GM19455 (cell line): ENCODE measurements around the gene SLC2A4RG.

Experiments
- ATAC-seq: cut with Tn5 transposase; IDR thresholded peaks from one replicate; pipeline ENCODE4 v1.9.1; 2021; ENCODE audit not compliant: unreplicated experiment

The SLC2A4RG gene

DNA sequence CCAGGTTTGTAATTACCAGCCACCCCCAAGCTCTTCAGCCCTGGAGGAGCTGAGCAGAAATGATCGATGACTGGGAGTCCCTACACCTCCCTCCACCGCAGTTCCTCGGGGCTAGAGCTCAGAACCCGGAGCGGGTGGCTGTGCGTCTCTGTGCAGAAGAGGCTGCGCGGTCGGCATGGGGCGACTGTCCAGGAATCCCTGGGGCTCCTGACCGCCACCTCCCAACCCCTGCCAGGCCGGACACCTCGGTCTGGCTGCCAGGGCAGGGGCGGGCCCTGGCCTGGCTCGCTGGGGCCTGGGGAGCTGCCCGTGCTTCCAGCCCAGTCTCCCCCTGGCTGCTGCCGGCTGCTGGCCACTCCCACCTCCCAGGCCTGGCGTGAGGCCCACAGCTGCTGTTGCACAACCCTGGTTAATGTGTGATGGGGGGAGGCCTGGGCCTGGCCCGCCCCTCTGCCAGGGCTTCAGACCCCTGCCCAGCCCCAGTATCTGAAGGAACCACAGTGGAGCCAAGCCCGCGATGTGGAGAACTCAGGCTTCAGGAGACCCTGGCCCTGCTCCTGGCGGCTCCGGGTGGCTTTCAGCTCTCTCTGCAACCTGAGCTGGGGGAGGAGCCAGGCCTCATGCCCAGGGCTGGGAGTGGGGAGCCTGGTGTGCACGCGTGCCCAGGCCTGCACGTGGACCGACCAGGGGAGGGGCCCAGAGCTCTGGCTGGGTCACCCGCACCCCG, 1.2 kb downstream of the SLC2A4RG start:
- no peak for ATAC-seq

DNA sequence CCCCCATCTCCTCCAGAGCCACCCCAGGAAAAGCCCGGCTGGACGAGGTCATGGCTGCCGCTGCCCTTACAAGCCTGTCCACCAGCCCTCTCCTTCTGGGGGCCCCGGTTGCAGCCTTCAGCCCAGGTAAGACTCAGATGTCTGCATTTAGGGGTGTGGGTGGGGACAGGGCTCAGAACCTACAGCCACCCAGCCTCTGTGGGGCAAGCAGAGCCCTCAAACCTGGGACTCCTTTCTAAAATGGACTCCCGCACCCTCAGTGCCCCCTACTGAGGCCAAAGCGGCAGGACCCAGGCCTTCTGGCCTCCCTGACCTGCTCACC, 1.7 kb downstream of the SLC2A4RG start:
- no peak for ATAC-seq

DNA sequence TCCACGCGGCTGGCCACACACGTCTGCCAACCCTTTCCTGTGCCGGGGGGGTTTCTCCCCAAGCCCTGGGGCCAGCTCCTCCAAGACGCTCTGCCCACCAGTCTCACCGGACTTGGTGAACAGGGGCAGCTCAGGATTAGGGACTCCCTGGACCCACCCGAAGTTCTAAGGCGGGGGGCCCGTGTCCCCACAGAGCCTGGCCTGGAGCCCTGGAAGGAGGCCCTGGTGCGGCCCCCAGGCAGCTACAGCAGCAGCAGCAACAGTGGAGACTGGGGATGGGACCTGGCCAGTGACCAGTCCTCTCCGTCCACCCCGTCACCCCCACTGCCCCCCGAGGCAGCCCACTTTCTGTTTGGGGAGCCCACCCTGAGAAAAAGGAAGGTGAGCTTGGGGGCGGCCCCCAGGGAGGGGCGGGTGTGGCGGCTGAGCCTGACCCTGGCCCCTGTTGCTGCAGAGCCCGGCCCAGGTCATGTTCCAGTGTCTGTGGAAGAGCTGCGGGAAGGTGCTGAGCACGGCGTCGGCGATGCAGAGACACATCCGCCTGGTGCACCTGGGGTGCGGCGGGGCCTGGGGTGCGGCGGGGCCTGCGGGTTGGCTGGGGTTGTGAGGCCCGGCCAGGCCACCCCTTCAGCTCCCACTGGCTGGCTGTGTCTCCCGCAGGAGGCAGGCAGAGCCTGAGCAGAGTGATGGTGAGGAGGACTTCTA, 2.3 kb downstream of the SLC2A4RG start:
- no peak for ATAC-seq

DNA sequence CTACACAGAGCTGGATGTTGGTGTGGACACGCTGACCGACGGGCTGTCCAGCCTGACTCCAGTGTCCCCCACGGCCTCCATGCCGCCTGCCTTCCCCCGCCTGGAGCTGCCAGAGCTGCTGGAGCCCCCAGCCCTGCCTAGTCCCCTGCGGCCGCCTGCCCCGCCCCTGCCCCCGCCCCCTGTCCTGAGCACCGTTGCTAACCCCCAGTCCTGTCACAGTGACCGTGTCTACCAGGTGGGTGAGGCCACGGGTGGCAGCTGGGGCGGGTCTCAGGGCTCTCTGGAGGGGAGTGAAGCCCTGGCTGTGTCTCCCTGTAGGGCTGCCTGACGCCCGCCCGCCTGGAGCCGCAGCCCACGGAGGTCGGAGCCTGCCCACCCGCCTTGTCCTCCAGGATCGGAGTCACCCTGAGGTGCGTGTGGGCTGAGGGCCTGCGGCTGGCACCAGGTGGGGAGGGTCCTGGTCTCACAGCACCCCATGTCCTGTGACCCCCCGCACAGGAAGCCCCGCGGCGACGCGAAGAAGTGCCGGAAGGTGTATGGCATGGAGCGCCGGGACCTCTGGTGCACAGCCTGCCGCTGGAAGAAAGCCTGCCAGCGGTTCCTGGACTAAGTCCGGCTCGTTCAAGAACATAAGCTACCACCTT, 2.9 kb downstream of the SLC2A4RG start:
- no peak for ATAC-seq

DNA sequence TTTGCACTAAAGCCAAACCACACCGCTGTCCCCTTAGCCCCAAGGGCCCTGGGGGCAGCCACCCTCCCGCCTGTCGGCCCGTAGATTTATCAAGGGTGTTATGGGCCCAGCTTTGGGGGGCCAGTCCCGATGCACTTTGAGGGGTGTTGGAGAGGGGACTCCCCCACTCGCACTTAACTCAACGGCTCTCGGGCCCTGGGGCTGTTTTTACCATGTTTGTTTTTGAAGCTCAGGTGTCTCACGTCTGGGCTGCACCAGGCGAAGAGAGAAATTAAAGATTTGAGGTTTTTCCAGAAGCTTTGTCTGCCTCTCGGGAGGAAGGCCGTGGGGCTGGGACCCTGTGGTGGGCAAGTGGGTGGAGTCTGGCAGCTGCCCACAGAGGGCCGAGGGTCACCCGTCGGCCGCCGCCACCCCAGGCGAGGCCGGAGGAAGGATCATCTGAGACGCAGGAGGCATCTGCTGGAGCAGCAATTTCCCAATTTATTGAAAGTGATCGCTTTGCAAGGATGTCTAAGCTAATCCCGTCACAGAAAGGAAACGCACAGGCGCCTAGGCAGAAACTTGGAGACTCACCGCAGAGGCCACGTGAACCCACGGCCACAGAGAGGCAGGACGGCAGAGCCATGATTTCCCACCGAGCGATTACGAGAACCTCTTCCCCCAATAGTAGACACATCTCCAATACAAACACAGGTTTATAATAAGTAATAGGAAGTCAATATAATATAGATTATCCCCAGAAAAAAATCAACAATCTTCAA, 3.8 kb downstream of the SLC2A4RG start:
- ATAC-seq: no peak

DNA sequence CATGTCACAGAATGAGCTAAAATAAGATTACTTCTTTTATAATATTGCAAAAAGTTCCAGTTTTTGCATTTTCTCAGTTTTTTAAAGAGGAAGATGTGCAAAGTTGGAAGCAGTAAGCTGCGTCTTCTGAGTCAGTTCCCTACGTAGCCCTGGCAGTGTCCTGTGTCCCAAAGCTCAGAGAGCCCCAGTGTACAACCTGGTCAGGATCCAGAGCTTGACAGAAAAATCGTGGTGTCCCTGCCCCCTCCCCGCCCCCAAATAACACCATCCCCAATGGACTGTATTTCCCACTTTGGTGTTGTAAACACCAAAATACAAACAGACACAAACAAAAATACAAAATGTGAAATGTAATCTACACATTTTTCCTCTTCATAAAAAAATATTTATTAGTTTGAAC, 4.6 kb downstream of the SLC2A4RG start:
- no peak for ATAC-seq

DNA sequence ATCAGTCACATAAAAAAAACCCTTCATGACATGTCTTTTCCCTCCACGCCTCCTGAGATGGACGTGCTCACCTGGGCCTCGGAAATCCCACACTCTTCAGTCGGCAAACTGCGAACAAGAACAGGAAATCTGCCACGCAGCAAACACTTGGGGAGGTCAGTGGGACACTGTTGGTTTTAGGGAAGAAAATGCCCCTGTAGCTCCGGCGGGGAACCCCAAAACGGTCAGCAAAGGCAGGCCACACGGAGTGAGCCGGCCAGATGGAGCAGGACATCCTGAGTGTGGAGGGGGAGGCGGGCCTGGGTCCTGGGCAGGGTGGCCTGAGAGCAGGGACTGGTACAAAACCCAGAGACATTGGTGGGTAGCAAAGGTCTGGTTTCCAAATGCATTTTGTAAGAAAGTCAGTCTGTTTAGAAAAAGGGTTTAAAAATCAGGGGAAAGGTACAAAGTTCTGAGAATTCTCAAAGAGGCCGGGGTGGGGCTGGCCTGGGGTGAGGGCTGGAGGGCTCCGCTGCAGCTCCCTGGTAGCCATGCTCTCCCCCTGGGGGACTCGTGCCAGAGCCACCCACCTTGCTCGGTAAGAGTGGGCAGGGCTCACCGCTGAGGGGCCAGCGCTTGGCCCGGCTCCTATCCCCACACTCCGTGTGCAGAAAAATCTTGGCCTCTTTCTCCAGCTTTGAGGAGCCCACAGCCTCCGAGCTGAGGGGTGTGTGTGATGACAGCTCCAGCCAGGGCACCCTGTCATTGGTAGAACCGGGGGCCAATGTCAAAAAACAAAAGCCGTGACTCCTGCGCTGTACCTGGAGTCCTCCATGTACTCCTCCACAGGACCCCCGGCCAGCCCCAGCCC, 5.2 kb downstream of the SLC2A4RG start:
- no peak for ATAC-seq

DNA sequence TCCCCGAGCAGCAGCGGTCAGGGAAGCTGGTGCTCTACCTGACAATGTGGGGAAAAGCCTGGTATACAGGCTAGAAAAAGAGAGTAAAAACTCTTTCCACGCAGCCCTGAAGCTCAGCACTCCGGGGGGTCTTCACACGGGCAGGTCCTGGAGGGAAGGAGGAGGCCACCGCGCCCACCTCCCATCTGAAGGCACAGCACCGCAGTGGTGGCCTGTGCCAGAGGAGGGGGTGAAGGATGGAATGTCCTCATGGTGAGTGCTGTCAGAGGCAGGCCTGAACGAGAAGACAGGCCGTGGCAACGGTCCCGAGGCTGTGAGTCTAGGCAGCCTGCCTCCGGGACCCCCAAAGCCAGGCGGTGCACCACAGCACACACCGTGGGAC, 5.8 kb downstream of the SLC2A4RG start:
- ATAC-seq: no peak

DNA sequence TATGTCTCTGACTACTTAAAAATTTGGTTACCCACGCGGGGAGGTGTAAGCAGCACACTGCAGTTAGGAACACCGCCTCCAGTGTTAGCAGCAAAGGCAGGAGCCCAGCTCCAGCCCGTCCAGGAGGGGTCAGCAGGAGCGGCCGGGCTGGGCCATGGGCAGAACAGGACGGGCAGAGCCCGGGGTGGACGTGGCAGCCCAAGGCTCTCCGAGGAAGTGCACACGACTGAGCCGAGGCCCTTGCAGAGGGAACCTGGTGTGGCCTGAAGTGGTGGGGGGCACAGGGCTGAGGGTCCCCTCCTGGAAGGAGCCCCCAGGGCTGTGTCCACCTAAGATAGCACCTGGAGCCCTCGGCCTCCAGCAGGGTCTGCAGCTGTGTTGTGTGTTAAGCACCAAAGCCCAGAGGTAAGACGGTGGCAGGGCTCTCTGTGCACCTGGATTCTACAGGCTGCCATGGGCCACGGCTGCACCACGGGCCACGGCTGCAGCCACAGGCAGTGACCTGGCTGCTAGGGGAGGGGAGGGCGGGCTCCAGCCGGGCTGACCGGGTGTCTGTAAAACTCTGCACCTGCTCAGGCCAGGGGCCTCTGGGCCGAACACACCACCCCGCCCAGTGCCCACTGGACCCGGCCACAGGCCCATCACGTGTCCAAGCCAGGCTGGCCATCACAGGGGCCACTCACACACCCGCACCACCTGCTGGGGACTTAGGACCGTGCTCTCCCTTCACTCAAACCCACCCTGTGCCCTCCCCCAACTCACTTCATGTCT, 6.6 kb downstream of the SLC2A4RG start:
- ATAC-seq: no peak

DNA sequence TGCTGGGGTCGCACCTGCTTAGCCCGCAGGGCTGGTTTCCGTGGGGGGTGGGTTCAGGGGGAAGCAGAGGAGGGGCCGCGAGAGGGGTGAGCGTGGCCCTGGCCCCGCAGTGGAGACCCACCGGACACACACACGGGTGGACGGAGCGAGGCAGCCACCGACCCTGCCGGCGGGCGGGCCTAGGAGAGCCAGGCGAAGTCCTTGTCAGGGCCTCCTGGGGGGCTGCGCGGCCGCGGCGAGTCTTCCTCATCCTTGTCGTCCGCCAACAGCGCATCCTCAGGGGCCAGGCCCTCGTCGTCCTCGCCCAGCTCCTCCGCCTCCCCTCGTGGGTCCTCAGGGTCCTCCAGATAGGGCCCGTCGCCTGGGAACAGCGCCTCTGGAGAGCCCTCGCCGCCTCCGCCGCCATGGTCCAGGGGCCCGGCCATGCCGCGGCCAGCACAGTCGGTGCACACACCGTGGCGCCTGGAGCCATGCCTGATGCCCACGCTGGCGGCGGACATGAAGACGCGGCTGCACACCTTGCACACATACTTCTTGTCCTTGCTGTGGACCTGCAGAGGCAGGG, 7.3 kb downstream of the SLC2A4RG start:
- no peak for ATAC-seq

DNA sequence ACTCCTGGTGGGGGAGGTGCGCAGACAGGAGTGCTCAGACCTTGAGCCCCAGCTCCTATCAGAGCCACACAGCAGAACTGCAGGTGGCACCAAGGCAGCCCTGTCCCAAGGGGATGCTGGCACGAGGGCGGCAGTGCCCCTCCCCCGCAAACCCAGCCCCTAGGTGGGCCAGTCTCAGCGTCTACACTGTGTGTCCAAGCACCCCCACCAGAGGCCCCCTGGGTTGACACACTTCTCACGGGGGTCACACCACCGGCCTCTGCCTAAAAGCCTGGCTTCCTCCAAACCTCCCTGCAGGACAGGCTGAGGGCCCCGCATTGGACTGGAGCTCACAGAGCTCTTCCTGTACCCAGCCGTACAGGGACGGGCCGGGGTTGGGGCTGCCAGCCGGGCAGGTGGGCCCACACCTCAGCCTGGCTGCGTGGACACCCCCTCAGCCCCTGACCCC, 8.1 kb downstream of the SLC2A4RG start:
- no peak for ATAC-seq

DNA sequence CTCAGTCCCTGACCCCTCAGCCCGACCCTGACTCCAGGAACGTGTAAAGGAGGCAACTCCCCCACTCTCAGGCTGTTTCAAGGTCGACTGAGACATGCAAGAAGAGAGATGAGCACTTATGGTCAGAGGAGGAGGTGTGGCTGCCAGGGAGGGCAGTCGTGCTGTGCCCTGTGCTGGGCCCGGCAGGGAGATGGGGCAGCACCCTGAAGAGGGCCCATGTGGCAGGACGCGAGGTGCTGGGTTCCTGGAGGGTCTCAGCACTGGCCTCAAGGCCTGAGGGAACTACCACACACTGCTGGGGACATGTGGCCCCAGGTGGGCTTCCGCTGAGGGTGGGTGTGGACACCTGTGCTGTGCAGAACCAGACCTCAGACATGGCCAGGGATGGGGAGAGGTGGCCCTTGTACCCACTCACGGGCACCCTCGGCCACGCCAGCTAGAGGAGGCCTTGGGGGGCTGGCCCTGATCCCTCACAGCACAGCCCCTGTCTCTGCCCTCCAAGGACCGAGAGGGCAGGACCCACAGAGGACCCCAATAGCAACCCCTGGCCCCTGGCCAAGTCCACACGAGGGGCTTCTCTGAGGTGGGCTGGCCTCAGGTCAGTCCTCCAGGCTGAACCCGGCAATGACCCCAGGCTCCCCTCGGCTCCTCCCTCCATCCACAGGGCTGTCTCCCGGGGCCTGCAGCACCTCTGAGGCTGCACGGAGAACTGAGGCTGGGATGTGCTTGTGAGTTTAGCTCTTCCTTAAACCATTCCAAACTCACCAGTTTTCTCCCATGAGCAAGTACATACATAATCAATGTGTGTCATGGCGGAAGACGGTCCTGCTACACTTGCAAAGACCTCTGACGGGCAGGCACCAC, 8.7 kb downstream of the SLC2A4RG start:
- no peak for ATAC-seq

DNA sequence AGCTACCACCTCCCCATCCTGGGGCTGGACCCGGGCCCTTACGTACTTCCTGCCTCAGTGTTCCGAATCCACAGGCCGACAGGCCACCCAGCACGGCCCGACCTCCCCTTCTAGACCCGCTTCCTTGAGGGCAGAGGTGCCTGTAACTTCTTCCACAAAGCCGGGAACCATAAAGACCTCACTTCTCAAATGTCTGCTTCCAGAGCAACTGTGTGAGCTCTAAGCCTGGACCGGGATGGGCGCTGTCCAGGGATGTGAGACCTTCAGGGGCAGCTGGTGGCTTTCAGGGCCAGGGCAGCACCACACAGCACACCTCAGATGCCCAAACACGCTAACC, 9.3 kb downstream of the SLC2A4RG start:
- ATAC-seq: no peak

DNA sequence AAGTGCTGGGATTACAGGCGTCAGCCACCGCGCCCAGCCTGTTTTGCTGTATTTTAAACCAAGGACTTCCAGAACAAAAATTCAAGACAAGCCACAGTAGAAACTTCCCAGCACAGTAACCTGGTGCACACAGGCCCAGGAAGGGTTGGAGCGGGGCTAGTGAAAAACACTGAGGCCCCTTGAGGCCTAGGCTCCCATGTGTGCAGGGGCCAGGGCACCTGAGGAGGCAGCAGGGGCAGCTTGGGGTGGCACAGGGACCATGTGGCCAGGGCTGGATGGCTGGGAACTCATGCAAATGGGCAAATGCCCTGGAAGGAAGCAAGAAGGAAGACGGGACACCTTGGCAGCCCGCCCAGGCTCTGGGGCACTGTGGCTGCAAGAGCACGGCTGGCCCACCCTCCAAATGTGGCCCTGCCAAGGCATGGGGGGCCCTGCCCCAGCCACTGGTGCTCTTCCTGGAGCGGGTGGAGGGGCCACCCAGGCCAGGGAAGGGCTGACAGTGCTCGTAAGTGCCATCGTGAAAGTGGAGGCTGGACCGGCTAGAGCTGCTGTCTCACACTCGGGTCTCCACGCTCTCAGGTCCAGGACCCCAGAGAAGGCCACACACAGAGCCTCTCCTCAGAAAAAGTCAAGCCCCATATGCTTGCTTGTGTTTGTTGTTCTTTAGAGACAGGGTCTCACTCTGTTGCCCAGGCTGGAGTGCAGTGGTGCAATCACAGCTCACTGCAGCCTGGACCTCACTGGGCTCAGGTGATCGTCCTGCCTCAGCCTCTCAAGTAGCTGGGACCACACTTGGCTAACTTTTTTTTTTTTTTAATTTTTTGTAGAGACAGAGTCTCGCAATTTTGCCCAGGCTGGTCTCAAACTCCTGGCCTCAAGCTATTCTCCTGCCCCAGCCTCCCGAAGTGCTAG, 10.3 kb downstream of the SLC2A4RG start:
- ATAC-seq: no peak

DNA sequence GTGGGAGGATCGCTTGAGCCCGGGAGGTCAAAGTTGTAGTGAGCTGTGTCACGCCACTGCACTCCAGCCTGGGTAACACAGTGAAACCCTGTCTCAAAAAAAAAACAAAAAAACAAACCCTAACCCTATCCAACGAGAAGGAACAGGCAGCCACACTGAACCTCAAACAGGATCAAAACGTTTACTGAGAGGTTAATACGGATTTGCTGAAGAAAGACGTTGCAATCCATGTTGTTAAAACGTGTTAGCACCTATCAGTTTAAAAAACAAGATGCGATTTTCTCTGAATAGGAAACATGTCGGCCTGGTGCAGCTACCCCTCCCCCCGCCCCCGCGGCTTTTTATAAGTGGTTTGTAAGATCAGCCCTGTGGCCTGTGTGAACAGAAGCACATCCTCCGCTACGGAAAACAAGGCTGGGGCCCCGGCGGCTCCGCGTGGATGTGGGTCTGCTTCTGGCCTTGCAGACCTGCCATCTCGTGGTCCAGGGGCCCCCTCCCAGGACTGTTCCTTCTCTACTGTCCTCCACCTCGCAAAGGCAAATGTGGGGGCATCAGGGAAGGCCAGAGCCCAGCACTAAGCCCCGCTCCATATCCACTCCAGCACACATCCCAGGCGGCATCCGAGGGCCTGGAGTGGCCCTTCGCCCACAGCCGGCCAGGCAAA, 11.4 kb downstream of the SLC2A4RG start:
- no peak for ATAC-seq

DNA sequence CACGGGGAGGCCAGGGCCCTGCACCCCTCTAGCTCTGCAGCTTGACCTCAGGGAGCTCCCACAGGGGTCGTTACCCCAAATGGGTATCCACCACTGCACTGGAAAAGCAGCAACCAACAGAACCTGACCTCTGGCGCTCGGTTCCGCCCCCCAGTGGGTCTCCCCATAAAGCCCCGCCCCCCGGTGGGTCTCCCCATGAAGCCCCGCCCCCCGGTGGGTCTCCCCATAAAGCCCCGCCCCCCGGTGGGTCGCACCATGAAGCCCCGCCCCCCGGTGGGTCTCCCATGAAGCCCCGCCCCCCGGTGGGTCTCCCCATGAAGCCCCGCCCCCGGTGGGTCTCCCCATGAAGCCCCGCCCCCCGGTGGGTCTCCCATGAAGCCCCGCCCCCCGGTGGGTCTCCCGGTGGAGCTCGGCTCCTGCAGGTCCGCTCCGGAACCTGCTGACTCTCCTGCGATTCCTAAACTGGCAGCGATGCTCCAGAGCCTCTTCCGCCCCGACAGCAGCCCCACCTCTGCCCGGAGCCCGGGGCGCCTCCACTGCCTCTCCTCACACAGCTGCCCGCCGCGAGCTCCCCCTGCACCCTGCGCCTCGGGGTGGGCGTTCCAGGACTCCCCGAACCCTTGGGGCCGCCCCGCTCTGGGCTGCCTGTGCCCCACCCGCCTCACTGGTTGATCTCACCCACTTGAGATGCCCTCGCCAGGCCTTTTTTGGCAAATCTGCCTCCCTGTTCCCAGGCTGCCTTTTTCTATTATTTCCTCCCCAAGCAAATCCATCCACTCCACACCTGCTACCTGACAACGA, 12.1 kb downstream of the SLC2A4RG start:
- no peak for ATAC-seq
